Astrocyte of the cerebellum (primary cell): ENCODE measurements around the gene CUBN.

ENCODE experiments used
- DNase-seq: peaks from one replicate; pipeline ENCODE4 v3.0.0-alpha.2; 2011; ENCODE audit warnings: low read depth
- H3K4me3 ChIP-seq: 2 replicates; pipeline ENCODE4 v1.5.1; 2011; ENCODE audit warnings: mild to moderate bottlenecking, low read depth, low read length, moderate library complexity
- in situ Hi-C: cut with HindIII; loops from 2 replicates; pipeline ENCODE4 v1.10.0; 2017; ENCODE audit warnings: low sequenced_read_pairs
- TF ChIP-seq, protein P1 (sequence below): IDR thresholded peaks from 2 replicates; pipeline ENCODE4 v1.5.1; 2012; ENCODE audit warnings: low read length, low read depth, moderate library complexity, mild to moderate bottlenecking; ENCODE audit errors: missing control alignments

The CUBN gene

DNA sequence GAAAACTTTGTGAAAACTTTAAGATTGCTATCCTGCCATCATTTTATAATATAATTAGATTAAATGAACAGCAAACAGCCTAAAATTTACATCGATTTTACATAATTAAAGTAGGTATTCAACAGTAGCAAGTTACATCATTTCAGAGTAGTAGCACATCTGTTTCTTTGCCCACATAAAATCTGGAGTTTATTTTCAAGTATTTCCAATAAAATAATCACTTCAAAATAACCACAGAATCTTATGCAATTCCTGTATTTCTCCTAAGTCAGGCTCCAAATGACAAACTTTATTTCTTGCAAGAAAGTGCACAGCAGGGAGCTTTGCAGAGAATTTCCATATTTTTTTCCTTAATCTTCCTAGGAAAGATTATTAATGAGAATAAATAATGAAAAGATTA is 82.6 kb downstream of the CUBN start:
- in situ Hi-C loops = no loop called here
- no peak overlapping the region for H3K4me3 ChIP-seq
- no peak for DNase-seq
- TF ChIP-seq, protein P1, sequence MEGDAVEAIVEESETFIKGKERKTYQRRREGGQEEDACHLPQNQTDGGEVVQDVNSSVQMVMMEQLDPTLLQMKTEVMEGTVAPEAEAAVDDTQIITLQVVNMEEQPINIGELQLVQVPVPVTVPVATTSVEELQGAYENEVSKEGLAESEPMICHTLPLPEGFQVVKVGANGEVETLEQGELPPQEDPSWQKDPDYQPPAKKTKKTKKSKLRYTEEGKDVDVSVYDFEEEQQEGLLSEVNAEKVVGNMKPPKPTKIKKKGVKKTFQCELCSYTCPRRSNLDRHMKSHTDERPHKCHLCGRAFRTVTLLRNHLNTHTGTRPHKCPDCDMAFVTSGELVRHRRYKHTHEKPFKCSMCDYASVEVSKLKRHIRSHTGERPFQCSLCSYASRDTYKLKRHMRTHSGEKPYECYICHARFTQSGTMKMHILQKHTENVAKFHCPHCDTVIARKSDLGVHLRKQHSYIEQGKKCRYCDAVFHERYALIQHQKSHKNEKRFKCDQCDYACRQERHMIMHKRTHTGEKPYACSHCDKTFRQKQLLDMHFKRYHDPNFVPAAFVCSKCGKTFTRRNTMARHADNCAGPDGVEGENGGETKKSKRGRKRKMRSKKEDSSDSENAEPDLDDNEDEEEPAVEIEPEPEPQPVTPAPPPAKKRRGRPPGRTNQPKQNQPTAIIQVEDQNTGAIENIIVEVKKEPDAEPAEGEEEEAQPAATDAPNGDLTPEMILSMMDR = no peak

DNA sequence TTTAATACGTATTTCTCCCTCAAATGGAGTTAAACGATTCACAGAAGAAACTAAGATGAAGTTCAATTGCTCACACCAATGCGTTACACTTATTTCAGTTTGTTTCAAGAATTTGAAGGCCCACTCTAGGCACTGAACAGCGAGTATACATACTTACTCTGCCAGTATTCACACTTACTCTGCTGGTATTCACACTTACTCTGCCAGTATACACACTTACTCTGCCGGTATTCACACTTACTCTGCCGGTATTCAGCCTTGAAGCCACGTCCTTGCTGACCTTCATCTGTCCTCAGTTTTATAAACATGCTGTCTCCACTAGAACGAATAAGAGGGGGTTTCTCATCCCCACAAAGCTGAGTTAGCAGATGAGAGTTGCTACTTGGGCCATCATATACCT is 86.0 kb downstream of the CUBN start:
- no peak for DNase-seq
- no peak overlapping the region for H3K4me3 ChIP-seq
- in situ Hi-C loops = no loop called here
- TF ChIP-seq, protein P1 = no peak

DNA sequence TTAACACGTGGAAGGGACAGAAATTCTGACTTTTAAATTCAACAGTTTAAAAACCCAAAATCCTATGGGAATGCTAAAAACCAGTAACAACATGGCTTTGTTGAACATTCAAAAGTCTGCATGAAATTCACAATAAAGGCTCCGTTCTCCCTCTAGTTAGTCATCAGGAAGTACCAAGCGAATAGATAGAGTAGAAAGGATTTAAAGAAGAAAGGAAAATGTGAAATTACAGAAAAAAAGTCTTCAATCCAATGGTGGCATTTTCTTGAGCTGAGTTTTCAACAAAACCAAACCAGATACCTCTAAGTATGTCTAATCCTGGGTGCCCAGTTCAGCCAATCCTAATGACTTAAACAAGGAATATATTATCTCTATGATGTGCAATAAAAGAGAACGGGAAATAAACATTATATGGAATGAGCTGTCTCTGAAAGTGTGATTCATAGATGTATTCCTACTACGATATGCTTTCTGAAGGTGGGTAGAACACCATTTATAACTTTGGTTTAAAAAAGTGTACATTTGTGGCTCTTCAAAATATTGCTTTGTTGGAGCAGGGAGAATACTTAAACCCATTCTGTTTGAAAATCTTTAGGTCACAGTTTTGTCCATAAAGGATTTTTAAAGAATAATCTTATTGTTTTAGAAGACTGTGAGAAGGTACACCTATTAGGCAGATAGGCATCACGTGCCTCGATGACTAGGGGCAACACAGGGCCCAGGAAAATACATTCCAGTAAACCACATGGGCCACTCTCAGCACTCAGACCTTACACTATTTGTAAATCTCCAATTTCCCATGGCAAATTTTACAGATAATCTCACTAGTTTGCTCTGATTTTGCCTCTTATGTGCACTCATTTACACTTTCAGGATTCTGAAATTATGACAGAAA is 87.7 kb downstream of the CUBN start:
- no peak overlapping the region for H3K4me3 ChIP-seq
- DNase-seq = no peak
- TF ChIP-seq, protein P1 = no peak
- in situ Hi-C loops = no loop called here

DNA sequence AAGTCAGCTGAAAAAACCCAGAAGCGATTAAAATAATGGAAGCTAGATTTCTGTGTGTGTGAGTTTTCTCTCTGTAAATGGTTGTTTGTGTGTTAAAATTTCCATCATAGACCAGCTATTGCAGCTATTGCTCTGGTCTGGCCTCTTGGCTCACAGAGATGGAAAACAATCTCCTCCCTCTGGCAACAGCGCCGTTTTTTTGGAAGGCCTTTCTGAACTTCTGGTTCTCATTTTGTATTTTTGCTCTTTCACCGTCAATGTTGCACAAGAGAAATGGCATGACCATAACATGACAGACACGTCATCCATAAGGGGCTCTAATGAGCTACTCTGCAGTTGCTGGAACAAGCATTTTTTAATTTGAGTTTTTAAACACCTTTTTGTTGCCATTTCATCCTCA is 91.0 kb downstream of the CUBN start:
- TF ChIP-seq, protein P1 = no peak
- in situ Hi-C loops = no loop called here
- DNase-seq = no peak
- no peak overlapping the region for H3K4me3 ChIP-seq

DNA sequence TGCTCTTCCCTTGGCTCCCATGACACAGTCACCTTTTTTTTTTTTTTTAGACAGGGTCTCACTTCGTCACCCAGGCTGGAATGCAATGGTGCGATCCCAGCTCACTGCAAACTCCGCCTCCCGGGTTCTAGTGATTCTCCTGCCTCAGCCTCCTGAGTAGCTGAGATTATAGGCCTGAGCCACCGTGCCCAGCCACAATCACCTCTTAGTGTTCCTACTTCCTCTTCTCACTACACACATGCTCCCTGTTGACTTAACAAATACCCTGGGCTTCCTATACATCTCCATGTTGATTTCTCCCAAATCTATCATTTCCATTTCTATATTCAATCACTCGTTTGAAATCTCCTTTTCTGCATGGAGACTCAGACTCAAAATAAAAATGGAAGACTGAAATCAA is 91.7 kb downstream of the CUBN start:
- TF ChIP-seq, protein P1 = no peak
- H3K4me3 ChIP-seq = no peak overlapping the region
- in situ Hi-C loops = no loop called here
- DNase-seq = no peak

DNA sequence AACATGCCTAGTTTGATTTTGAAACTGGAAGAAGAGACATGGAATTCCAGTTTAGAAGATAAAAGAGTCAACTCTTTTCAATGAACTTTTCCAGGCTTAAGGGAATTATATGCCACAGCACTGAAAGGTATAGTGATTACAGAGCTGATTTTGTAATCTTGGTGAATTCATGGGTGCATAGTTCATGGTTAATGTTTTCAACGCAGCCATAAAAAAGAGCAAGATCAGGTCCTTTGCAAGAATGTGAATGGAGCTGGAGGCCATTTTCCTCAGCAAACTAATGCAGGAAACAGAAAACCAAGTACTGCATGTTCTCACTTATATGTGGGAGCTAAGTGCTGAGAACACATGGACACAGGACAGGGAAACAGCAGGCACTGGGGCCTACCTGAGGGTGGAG is 94.2 kb downstream of the CUBN start:
- TF ChIP-seq, protein P1 = no peak
- in situ Hi-C loops = no loop called here
- no peak overlapping the region for H3K4me3 ChIP-seq
- no peak for DNase-seq
